ENCODE results near the gene RIPOR3. TPM values are rescaled to one million over a fixed set of nuclear protein-coding genes. Genes with fewer than 3 reads are reported as not detected.

RIPOR3 gene
- total and polyA plus RNA-seq, 9 of the 15 experiments (the other 6 are each of a cell fraction or from before 2014, with no cell fraction given), result 3.3 to 62.7 (median 21.4) TPM

DNA sequence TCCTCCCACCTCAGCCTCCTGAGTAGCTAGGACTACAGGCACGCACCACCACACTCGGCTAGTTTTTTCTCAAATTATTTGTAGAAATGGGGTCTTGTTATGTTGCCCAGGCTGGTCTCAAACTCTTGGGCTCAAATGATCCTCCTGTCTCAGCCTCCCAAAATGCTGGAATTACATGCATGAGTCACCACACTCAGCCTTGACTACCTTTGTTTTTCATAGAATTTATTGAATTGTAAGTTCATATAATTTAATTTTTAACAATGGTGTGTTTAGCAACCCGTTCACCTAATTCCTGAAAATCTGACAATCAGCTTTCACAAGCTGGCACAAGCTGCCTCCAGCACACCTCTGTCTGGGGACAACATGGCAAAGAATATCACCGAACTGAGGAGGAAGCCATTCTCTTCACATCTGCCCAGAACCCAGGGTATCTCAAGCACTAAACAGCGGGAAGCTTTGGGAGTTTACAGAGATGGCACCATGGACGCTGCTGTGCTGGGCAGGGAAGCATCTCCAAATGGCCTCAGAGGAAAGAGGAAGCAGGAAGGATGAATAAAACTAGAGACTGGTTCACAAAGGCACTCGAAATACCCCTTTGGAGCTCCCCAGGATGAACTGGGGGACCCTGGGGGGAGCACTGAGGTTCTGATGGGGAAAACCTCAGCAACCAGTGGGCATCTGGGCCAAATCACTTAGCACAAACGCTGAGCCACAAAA is 2.9 kb downstream of the RIPOR3 start (continued):
- TF ChIP-seq THAP12 (CRISPR knock-in tag; IDR thresholded peaks at IDR 0.05), result no peak
- no peak for TF ChIP-seq ESRRB (CRISPR knock-in tag; IDR thresholded peaks at IDR 0.05; ENCODE audit: borderline replicate concordance)
- TF ChIP-seq, protein P1, sequence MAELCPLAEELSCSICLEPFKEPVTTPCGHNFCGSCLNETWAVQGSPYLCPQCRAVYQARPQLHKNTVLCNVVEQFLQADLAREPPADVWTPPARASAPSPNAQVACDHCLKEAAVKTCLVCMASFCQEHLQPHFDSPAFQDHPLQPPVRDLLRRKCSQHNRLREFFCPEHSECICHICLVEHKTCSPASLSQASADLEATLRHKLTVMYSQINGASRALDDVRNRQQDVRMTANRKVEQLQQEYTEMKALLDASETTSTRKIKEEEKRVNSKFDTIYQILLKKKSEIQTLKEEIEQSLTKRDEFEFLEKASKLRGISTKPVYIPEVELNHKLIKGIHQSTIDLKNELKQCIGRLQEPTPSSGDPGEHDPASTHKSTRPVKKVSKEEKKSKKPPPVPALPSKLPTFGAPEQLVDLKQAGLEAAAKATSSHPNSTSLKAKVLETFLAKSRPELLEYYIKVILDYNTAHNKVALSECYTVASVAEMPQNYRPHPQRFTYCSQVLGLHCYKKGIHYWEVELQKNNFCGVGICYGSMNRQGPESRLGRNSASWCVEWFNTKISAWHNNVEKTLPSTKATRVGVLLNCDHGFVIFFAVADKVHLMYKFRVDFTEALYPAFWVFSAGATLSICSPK (IDR thresholded peaks at IDR 0.05; ENCODE audit: borderline replicate concordance), result no peak
- no peak for TF ChIP-seq ZNF41 (CRISPR knock-in tag; conservative IDR thresholded peaks at IDR 0.05)
- TF ChIP-seq NBN (IDR thresholded peaks at IDR 0.05; ENCODE audit: low read depth), result no peak
- TF ChIP-seq ZNF134 (CRISPR knock-in tag; conservative IDR thresholded peaks at IDR 0.05), result no peak
- no peak for TF ChIP-seq ZNF224 (CRISPR knock-in tag; IDR thresholded peaks at IDR 0.05)
- TF ChIP-seq POU5F1 (IDR thresholded peaks at IDR 0.05; ENCODE audit: borderline replicate concordance, low read depth, low read length, partially characterized antibody), result no peak
- TF ChIP-seq MXI1 (IDR thresholded peaks at IDR 0.05; ENCODE audit: low read depth, low read length), result no peak
- TF ChIP-seq TRIM24 (IDR thresholded peaks at IDR 0.05), result no peak
- TF ChIP-seq ZNF263 (CRISPR knock-in tag; IDR thresholded peaks at IDR 0.05; ENCODE audit: borderline replicate concordance), result no peak
- TF ChIP-seq ZNF12 (CRISPR knock-in tag; IDR thresholded peaks at IDR 0.05), result no peak
- TF ChIP-seq POLR2B (IDR thresholded peaks at IDR 0.05; ENCODE audit: low read depth, partially characterized antibody), result no peak
- TF ChIP-seq TAF1 (IDR thresholded peaks at IDR 0.05; ENCODE audit: control insufficient read depth, extremely low read depth, insufficient read depth, low read length, severe bottlenecking), result no peak
- TF ChIP-seq SPI1 (IDR thresholded peaks at IDR 0.05; ENCODE audit: borderline replicate concordance, low read depth, low read length), result peak; percentile 71
- TF ChIP-seq, protein P2, sequence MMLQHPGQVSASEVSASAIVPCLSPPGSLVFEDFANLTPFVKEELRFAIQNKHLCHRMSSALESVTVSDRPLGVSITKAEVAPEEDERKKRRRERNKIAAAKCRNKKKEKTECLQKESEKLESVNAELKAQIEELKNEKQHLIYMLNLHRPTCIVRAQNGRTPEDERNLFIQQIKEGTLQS (IDR thresholded peaks at IDR 0.05), result peak; percentile 54; the same call in 1 of the 2 replicates
- TF ChIP-seq, protein P2 (CRISPR knock-in tag; conservative IDR thresholded peaks at IDR 0.05), result no peak

All from K562 (cell line).